ENCODE data around the gene HMCN1.

The HMCN1 gene

DNA sequence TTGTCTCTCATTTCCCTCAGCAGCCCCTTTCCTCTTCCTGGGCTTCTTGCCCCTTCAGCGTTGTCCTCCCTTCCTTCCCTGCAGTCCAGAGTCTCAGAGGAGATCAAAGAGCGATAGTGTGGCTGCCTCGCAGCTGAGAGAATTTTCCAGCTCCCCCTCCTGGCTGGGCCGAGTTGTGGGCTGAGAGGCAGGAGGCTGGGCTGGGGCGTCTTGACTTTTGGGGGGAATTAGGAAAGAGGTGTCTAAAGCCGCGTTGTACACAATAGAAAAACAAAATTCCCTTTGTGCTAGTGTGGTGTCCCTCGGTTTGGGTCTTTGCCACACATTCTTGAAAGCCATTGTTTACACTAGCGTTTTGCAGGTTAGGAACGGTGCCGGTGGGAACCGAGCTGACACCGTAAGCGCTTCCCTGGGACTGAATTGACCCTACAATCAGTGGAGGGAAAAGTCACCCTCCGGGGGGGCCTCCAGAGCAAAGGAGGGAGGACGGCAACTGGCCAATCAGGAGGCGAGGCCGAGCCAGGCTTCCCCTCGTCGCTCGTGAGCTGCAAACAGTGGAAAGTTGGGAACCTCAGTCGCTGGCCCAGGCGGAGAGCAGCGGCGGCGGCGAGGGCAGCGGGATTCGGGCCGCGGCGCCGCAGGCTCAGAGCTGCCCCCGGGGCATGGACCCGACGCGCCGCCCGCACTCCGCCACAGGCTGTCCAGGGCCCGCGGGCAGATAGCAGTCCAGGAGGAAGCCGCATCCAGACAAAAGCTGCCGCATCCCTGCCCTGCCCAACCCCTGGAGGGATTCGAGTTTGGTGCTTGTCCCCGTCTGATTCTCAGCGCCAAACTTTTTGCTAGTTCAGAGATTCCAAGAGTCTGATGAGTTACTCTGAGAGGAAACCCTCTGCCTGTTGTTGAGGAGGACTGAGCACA, at the start of gene HMCN1:
TSS of gene HMCN1 (plus strand) at position 574 of the 918 bp plus-strand sequence. CDS start 389 bp downstream, outside the sequence.
- DNase-seq (ENCODE audit: low read depth) = no peak

- no peak for DNase-seq (ENCODE audit: low read depth)
These were observed 47.1 kb upstream of the HMCN1 start for GRCh38 chr1:185686821-185687778.

DNA sequence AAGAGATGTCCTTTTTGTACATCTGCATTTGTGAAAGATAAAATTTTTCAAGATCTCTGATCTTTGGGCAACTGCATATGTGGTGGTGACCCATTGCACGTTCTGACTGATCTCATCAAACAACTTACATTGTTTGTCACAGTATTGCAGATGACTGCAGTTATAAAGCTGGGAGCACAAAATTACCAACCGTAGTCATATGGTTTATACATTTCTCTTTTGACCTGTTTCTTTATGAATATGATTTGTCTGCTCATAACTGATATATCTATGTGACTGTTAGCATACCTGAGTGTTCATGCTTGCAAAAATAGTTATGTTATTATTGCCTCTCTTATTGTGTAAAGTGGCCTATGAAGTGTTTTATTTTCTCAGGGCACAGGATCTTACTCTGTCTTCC, 43.7 kb upstream of the HMCN1 start:
- DNase-seq (ENCODE audit: low read depth) = no peak

DNA sequence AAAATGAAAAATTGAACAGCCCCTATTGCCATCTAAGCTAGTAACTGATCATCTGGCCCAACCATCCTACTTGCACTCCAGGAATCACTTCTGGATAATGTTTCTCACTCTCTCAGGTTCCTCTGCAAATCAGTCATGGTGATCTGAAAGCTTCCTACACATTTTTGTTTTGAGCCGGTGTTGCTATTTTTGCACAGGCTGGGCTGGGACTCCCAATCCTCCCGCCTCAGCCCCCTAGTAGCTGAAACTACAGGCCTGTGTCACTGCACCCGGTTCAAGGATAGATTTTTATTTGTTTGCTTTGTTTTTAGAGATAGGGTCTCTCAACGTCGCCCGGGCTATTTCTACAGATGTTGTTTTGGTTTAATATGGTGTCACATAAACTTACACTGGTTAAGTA, 40.5 kb upstream of the HMCN1 start:
- DNase-seq (ENCODE audit: low read depth) = no peak

DNA sequence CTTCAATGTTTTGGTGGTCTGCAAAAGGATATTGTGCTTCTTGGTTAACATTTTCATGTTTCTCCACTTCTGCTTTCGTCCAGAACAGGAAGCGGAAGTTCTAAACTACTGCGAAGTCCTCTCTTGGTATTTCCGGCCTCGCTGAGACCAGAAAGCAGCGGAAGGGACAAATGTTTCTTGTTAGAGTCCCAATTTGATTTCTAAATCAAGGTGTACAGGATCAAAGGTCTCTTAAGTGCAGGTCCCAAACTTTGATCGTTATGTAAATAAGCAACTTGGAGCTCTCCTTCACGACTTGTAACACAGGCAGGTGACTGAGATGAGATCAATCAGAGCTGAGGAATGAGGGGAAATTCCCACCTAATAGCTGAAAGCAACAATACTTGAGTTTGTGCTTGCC, 40.1 kb upstream of the HMCN1 start:
- no peak for DNase-seq (ENCODE audit: low read depth)

GRCh38 chr1:185695299-185695698, 38.9 kb upstream of the HMCN1 start:
- no peak for DNase-seq (ENCODE audit: low read depth)

DNA sequence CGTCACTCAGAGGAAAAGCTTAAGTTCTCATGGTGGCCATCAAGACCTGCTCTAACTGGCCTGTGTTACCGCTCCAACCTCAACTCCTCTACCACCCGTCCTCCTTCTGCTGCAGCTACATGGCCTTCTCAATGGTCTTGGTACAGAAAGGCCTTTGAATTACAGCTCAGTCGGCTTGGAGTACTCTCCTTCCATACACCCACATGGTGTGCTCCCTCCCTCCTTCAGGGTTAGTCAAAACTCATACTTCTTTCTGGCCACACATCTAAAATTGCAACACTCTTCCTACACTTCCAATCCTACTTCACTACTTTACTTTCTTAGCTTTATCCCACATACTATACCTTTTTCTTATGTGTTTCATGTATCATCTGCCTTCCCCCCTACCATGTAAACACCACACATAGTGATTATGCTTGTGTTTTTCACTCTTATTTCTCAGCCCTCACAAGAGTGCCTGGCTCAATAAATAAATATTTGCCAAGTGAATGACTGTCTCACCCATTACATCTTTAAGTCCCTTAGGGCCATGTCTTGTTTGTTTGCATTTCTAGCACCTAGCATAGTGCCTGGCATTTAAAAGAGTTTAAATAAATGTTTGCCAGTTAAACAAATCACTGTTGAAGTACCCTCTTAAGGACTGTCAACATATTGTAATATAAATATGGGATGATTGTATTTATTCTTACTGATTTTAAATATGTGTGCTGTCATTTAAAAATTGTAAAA, 37.6 kb upstream of the HMCN1 start:
- DNase-seq (ENCODE audit: low read depth) = no peak

DNA sequence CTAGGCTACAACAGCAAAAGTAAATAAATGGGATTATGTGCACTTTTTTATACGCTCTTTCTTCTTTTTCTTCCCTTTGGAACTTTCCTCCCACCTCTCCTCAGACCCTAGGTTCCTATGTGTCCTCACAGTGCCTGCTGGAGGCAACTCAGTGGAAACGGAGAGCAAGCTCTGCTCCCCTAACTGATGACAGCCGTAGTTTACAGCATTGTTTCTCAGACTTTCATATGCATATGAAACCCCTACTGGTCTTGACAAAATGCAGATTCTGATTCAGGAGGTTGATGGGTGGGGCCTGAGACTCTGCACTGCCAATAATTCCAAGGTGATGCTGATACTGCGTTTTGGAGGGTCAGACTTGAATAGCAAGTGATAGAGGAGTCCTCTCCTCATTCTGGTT, 34.3 kb upstream of the HMCN1 start:
- no peak for DNase-seq (ENCODE audit: low read depth)

- DNase-seq (ENCODE audit: low read depth) = no peak
These were observed 32.5 kb upstream of the HMCN1 start for GRCh38 chr1:185701650-185702049.

- DNase-seq (ENCODE audit: low read depth) = no peak
These were observed 30.0 kb upstream of the HMCN1 start for GRCh38 chr1:185704181-185704580.

DNA sequence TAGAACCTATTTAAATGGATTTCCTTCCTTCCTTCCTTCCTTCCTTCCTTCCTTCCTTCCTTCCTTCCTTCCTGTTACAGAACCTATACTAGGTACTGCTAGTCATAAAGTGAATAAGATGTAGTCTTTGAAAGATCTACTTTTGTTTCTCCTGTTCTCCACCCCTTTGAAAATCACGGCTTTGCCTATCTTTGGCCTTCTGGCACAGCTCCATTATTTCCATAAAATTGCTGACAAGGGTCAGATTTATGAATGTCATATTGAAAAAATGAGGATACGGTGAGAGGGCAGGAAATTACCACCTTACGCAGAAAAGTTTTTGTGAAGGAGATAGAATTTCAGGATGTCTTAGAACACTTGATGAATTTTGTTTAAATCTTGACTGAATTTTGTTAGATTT, 18.1 kb upstream of the HMCN1 start:
- DNase-seq (ENCODE audit: low read depth) = no peak

- no peak for DNase-seq (ENCODE audit: low read depth)
These were observed 15.2 kb upstream of the HMCN1 start for GRCh38 chr1:185719021-185719420.

- DNase-seq (ENCODE audit: low read depth) = no peak
These were observed 13.4 kb upstream of the HMCN1 start for GRCh38 chr1:185720633-185721272.

GRCh38 chr1:185721553-185721952, 12.6 kb upstream of the HMCN1 start:
- no peak for DNase-seq (ENCODE audit: low read depth)

DNA sequence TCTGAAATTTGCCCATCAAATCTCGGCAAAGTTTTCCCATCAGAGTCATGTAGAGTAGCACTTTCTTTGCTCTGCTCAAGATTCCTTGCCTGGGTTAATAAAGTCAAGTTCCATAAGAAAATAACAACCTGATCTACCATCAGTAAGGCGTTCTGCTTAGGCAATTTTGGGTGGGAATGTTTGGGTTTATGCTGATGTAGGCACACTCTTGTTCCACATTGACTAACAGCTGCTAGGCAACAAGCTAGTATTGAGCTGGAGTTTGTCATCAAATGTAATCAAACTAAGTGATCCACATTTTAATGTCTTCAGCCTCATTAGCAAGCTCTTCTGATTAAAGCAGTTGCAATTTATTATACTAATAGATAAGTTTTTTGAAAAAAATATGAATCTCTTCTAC, 12.1 kb upstream of the HMCN1 start:
- DNase-seq (ENCODE audit: low read depth) = no peak

DNA sequence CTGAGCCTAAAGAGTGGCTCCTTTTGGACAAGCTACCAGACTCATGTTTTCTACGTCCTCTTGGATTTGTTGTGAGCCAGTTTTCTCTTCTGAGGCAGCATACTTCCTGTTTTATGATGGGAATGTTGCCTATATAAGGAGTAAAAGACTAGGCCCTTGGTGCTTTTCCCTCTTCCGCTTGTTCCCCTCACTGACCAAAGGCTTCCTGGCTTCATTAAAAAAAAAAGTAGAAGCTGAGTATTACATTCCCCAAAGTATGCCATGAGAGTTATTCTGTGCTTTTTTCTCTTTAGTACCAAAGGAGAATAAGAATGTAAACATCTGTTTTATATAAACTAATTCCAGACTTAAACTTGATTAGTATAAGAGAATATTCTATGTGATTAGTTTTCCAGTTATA, 6.5 kb upstream of the HMCN1 start:
- DNase-seq (ENCODE audit: low read depth) = no peak

DNA sequence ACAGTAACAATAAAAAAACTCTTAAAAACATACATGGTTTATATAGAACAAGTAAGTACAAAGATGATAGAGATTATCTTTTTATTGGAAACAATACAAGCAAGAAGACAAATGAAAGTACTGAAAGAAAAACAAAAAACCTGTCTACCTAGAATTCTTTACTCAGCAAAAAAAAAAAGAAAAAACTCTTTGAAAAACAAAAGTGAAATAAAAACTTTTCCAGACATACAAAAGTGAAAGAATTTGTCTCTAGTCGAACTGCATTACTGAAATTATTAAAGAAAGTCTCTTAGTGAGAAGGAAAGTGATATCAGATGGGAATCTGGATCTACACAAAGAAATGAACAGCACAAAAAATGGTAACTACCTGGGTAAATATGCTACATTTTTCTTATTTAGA, 2.7 kb upstream of the HMCN1 start:
- DNase-seq (ENCODE audit: low read depth) = no peak

GRCh38 chr1:185732951-185733350, 1.2 kb upstream of the HMCN1 start:
- DNase-seq (ENCODE audit: low read depth) = no peak

GRCh38 chr1:185734929-185735700, 924 bp downstream of the HMCN1 start:
- no peak for DNase-seq (ENCODE audit: low read depth)

DNA sequence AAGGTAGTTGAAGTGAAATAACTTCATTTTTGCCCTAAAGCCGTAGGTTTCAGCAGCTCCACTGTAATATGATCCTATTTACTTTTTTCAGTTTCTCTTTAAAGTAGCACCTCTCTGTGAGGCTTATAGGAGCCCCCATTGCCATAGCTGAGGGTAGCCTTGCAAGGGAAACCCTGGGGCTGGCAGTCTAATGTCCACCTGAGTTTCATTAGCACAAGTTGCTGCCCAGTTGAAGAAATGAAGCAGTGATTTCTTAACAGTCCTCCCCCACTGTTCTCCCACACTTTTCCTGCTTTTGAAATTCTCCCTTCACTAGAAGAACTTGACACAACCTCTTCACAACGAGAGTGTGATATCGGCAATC, 1.5 kb downstream of the HMCN1 start:
- no peak for DNase-seq (ENCODE audit: low read depth)

DNA sequence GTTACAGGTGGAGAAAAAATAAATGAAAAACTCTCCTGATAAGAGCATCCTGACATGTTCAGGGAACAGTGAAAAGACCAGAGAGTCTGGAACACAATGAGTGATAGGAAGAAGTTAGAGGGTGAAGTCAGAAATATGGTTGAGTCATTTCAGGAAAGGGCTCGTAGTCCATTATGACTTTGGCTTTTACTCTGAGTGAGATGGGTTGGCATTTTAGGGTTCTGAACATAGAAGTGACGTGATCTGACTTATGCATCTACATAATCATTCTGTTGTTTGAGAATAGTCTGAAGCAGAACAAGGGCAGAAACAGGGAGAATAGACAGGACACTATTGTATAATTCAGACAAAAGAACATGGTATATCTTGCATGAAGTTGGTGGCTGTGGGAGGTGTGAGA, 5.8 kb downstream of the HMCN1 start:
- no peak for DNase-seq (ENCODE audit: low read depth)

Data from activated T-helper 1 cell treated with Interleukin-2 at 50 U/mL for 16 hours (primary cell).